ENCODE data around the gene ECSCR.

ECSCR gene

DNA sequence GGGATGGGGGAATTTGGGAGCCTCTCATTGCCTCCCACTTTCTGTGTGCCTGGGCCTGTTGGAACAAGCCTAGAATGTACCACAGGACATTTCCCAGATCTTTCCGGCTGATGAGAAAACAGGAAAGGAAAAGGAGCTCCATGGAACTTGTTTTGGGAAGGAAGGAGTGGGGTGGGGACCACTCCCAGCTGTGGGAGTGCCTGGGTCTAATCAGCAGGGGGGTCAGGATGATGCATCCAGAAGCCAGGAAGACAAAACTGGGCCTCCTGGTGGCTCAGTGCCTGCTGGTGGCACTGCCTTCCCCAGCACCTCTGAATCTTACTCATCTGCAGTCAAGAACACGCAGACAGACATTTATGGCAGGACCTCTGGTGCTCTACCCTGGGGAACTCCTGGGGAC is 11.0 kb upstream of the ECSCR start:
- no peak for DNase-seq (ENCODE audit: low spot score)

- no peak for DNase-seq (ENCODE audit: low spot score)
These were observed 10.6 kb upstream of the ECSCR start for GRCh38 chr5:139473105-139473504.

DNA sequence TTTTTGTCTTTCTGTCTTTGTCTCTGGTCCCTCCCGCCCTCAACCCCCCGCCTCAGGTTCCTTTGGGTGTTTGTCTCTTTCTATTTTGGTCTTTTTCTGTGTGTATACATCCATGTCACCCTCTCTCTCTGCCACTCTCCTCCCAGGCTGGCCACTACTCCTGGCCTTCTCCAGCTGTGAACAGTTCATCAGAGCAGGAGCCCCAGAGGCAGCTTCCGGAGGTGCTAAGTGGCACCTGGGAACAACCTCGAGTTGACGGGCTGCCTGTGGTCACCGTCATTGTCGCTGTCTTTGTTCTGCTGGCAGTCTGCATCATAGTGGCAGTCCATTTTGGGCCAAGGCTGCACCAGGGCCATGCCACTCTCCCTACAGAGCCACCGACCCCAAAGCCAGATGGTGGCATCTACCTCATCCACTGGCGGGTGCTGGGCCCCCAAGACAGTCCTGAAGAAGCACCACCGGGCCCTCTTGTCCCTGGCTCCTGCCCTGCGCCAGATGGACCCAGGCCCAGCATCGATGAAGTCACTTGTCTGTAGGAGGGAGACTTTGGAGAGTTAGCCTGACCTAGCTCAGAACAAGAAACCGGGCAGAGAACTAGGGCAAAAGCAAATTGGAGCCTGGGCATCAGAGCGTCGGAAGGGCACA is 10.0 kb upstream of the ECSCR start:
- no peak for DNase-seq (ENCODE audit: low spot score)

- no peak for DNase-seq (ENCODE audit: low spot score)
These were observed 8.3 kb upstream of the ECSCR start, which contains the start of gene SMIM33 for GRCh38 chr5:139470821-139471300. TSS of gene SMIM33 (plus strand) at chr5:139471004. CDS start at chr5:139471122, 118 bp downstream.

- DNase-seq (ENCODE audit: low spot score), result no peak
These were observed 5.9 kb upstream of the ECSCR start for GRCh38 chr5:139468421-139468931.

GRCh38 chr5:139461698-139462097 is 845 bp downstream of the ECSCR start:
- DNase-seq (ENCODE audit: low spot score), result no peak

DNA sequence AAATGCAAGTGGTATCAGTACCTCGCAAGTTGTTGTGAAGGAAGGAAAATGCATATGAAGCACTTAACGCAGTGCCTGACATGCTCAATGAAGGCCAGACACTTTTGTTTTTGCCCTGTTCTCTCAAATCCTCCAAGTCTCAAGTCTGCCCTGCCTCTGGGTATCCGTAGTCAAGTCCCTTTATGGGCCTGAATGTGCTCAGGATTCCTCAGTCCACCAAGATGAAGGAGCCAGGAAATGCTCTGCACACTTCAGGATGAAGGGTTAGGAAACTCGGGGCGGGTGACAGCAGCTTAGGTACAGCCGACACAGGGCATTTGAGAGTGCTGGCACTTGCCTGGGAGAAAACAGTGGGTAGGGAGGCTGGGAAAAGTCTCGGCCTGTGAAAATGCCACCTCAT is 1.4 kb downstream of the ECSCR start:
- DNase-seq (ENCODE audit: low spot score), result no peak

- no peak for DNase-seq (ENCODE audit: low spot score)
These were observed 2.1 kb downstream of the ECSCR start for GRCh38 chr5:139460455-139460854.

GRCh38 chr5:139459451-139459934 is 3.0 kb downstream of the ECSCR start:
- DNase-seq (ENCODE audit: low spot score), result no peak

GRCh38 chr5:139458580-139459407 is 3.7 kb downstream of the ECSCR start:
- no peak for DNase-seq (ENCODE audit: low spot score)

- DNase-seq (ENCODE audit: low spot score), result no peak
These were observed 4.8 kb downstream of the ECSCR start for GRCh38 chr5:139457653-139458306.

GRCh38 chr5:139457241-139457640 is 5.3 kb downstream of the ECSCR start:
- DNase-seq (ENCODE audit: low spot score), result no peak

DNA sequence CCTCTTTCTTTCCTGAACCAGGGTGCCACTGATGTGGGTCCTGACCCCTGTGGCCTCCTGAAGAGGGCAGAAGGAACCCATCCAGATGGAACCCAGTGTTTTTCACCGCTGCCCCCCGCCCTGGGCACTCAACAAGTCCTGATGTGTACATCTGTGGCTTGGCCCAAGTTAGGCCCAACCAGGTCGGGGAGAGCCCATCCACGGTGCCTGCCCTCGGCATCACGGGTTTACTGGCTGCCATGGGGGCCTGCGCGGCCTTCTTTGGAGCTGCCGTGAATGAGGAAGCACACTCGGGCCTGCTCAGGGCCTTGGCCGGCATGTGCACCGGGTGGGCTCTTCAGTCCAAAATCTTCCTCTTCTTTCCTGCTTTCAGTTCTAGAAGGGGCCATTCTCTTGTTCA is 5.8 kb downstream of the ECSCR start:
- DNase-seq (ENCODE audit: low spot score), result no peak

- DNase-seq (ENCODE audit: low spot score), result no peak
These were observed 7.8 kb downstream of the ECSCR start for GRCh38 chr5:139454568-139455290.

- no peak for DNase-seq (ENCODE audit: low spot score)
These were observed 8.6 kb downstream of the ECSCR start for GRCh38 chr5:139453683-139454567.

- DNase-seq (ENCODE audit: low spot score), result no peak
These were observed 10.5 kb downstream of the ECSCR start for GRCh38 chr5:139451878-139452660.

GRCh38 chr5:139451176-139451575 is 11.4 kb downstream of the ECSCR start:
- DNase-seq (ENCODE audit: low spot score), result no peak

- no peak for DNase-seq (ENCODE audit: low spot score)
These were observed 15.4 kb downstream of the ECSCR start for GRCh38 chr5:139446956-139447779.

Measured in Ammon's horn (tissue), 1 donor.